KOPT-K1 (cell line): ENCODE data around the gene ATG9B.

Experiments used
- H3K27ac ChIP-seq: fragments of 200-600 bp; sonication (generic); 2 replicates; pipeline ENCODE4 v1.5.1; 2016; ENCODE audit warnings: antibody characterized with exemption, mild to moderate bottlenecking, low read depth, low read length; ENCODE audit not compliant: poor library complexity, severe bottlenecking
- H3K36me3 ChIP-seq: fragments of 200-600 bp; sonication (generic); 2 replicates; pipeline ENCODE4 v1.5.1; 2017; ENCODE audit warnings: antibody characterized with exemption, mild to moderate bottlenecking, low read length, moderate library complexity; ENCODE audit not compliant: insufficient read depth
- H3K9me3 ChIP-seq: fragments of 200-600 bp; sonication (generic); 2 replicates; pipeline ENCODE4 v1.5.1; 2017; ENCODE audit warnings: antibody characterized with exemption, low read length, mild to moderate bottlenecking; ENCODE audit not compliant: insufficient read depth, poor library complexity, severe bottlenecking

The ATG9B gene, protein sequence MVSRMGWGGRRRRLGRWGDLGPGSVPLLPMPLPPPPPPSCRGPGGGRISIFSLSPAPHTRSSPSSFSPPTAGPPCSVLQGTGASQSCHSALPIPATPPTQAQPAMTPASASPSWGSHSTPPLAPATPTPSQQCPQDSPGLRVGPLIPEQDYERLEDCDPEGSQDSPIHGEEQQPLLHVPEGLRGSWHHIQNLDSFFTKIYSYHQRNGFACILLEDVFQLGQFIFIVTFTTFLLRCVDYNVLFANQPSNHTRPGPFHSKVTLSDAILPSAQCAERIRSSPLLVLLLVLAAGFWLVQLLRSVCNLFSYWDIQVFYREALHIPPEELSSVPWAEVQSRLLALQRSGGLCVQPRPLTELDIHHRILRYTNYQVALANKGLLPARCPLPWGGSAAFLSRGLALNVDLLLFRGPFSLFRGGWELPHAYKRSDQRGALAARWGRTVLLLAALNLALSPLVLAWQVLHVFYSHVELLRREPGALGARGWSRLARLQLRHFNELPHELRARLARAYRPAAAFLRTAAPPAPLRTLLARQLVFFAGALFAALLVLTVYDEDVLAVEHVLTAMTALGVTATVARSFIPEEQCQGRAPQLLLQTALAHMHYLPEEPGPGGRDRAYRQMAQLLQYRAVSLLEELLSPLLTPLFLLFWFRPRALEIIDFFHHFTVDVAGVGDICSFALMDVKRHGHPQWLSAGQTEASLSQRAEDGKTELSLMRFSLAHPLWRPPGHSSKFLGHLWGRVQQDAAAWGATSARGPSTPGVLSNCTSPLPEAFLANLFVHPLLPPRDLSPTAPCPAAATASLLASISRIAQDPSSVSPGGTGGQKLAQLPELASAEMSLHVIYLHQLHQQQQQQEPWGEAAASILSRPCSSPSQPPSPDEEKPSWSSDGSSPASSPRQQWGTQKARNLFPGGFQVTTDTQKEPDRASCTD

DNA sequence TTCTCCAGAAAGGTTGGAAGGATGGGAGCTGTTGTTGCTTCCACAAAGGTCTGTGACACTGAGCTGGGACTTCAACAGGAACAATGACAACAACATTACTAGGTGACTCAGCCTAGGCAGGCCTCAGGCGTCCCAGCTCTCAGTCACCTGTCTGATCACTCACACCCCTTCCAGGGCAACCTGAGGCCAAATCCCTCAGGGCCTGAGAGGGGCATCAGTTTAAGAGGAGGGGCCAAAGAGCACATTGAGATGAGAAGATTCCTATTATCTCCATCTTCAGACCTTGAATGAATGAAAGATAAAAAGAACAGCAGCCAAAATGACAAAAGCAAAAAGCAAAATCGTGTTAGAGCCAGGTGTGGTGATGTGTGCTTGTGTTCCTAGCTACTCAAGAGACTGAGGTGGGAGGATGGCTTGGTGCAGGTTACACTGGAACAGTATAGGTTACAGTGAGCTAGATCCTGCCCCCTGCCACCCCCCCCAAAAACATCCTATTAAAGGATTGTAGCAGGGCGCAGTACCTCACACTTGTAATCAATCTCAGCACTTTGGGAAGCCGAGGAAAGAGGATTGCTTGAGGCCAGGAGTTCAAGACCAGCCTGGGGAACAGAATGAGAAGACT, at the start of gene ATG9B:
ATG9B (minus strand) TSS at position 60 of the 622 bp plus-strand sequence. CDS start 71 bp downstream, outside the sequence.
- Histone ChIP-seq H3K27ac (no peak within 1 kb of the TSS), H3K9me3 (no peaks in the 10 kb centered on the region), H3K36me3 (no peaks in the 10 kb centered on the region)

DNA sequence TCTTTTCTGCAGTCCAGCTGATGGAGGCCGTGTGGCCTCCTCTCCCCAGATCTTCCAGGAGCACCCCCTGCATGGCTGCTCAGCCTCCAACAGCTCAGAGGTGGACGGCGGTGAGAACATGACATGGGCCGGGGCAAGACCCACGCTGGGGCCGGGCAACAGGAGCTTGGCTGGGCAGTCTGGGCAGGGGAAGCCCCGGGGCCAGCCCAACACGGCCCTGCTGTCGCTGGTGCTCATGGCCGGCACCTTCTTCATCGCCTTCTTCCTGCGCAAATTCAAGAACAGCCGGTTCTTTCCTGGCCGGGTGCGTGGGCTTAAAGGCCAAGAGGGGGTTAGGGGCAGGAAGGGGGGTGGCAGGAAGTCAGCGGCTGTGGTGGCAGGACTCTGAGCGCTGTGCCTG, 49.7 kb upstream of the ATG9B start:
- H3K27ac ChIP-seq = no peak overlapping the region
- H3K9me3 ChIP-seq = no peaks in the 10 kb centered on the region
- peaks cover 92% of the 10 kb centered on the region for H3K36me3 ChIP-seq

DNA sequence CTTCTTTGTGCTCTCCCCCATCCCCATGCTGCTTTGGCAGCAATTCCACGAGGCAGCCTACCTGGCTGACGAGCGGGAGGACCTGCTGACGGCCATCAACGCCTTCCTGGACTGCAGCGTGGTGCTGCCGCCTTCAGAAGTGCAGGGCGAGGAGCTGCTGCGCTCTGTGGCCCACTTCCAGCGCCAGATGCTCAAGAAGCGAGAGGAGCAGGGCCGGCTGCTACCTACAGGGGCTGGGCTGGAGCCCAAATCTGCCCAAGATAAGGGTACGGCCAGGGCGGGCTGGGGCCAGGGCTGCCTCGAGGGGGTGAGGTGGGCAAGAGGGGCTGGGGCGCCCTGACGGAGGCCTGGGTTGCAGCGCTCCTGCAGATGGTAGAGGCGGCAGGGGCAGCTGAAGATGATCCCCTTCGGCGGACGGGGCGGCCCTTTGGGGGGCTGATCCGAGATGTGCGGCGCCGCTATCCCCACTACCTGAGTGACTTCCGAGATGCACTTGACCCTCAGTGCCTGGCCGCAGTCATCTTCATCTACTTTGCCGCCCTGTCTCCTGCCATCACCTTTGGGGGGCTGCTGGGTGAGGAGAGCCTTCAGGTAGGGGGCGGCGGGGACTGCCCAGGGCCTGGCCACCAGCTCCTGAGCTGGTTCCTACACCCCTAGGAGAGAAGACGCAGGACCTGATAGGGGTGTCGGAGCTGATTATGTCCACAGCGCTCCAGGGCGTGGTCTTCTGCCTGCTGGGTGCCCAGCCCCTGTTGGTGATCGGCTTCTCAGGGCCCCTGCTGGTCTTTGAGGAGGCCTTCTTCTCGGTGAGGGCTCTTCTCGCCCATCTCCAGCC, 47.0 kb upstream of the ATG9B start:
- no peak overlapping the region for H3K27ac ChIP-seq
- peaks cover 94% of the 10 kb centered on the region for H3K36me3 ChIP-seq
- H3K9me3 ChIP-seq = no peaks in the 10 kb centered on the region

DNA sequence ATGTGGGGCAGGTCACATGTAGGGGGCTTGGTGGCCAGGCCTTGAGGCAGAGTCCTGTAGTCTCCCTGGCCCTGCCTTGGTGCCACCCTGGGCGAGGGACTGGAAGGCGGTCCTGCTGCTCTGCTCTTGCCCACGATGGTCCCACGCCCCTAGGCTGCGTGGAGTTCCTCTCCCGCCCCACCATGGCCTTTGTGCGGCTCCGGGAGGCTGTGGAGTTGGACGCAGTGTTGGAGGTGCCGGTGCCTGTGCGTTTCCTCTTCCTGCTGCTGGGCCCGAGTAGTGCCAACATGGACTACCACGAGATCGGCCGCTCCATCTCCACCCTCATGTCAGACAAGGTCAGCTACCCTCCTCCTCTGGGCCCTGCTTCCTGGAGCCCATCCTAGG, 46.3 kb upstream of the ATG9B start:
- Histone ChIP-seq H3K9me3 (no peaks in the 10 kb centered on the region), H3K27ac (no peak overlapping the region), H3K36me3 (peaks cover 94% of the 10 kb centered on the region)

DNA sequence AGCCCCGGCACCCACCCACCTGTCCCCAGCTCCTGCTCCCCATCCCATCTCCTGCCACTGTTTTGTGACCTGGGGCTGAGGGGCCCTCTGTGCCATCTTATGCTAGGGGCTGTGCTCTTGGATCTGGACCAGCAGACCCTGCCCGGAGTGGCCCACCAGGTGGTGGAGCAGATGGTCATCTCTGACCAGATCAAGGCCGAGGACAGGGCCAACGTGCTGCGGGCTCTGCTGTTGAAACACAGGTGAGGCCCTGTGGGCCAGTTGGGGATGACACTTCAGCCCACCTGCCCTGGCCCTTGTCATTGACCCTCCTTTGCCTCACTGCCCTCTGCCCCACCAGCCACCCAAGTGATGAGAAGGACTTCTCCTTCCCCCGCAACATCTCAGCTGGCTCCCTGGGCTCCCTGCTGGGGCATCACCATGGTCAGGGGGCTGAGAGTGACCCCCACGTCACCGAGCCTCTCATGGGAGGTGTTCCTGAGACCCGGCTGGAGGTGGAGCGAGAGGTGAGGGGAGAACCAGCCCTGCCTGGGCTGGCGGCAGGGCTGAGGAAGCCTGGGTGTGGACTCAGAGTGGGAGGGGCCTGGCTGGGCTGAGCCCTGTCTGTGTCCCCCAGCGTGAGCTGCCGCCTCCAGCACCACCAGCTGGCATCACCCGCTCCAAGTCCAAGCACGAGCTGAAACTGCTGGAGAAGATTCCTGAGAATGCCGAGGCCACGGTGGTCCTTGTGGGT, 45.7 kb upstream of the ATG9B start:
- Histone ChIP-seq H3K36me3 (peaks cover 94% of the 10 kb centered on the region), H3K27ac (no peak overlapping the region)

DNA sequence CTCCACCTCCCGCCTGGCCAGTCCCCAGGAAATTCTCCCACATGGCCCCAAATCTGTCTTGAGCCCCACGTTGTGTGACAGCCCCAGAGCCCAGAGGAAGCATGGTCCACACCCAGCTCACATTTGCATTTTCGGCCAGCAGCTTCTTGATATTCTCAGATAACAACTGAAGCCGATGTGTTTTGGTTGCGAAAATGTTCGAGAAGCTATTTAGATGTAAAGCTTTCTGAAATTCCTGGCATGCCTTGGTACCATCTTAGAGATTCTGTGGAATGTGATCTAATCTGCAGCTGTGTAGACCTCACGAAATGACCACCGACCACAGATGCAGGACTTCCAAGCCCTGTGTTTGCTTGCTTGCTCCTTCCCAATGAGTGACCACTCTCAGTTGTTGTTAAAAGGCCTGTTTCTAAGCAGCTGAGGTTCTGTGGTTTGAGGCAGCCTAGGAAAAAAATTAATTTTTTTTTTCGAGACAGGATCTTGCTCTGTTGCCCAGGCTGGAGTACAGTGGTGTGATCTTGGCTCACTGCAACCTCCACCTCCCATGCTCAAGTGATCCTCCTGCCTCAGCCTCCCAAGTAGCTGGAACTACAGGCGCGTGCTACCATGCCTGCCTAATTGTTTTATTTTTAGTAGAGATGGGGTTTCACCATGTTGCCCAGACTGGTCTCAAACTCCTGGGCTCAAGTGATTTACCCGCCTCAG, 43.9 kb upstream of the ATG9B start:
- Histone ChIP-seq H3K27ac (no peak overlapping the region), H3K36me3 (peaks cover 93% of the 10 kb centered on the region), H3K9me3 (no peaks in the 10 kb centered on the region)

More for the DNA sequence above, 45.7 kb upstream of the ATG9B start:
- no peaks in the 10 kb centered on the region for H3K9me3 ChIP-seq

DNA sequence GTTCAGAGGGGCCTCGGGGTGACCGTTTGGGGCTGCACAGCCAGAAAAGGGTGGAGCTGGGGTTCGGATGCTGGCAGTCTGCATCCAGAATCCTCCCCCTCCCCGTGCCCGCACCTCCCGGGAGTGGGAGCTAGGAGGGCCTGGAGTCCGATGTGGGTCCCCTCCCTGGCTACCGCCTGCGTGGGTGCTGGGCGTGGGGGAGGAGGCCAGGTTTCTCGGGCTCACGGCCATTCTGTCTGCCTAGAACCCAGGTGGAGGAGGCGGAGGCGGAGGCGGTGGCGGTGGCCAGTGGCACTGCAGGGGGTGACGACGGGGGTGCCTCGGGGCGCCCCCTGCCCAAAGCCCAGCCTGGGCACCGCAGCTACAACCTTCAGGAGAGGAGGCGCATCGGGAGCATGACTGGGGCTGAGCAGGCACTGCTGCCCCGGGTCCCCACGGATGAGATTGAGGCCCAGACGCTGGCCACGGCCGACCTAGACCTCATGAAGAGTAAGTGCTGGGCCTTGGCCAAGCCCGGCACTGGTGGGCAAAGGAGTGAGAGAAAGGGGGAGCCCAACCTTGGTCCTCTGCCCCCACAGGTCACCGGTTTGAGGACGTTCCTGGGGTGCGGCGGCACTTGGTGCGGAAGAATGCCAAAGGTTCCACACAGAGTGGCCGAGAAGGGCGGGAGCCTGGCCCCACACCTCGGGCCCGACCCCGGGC, 42.1 kb upstream of the ATG9B start:
- no peaks in the 10 kb centered on the region for H3K9me3 ChIP-seq
- H3K27ac ChIP-seq = no peak overlapping the region
- peaks cover 79% of the 10 kb centered on the region for H3K36me3 ChIP-seq

DNA sequence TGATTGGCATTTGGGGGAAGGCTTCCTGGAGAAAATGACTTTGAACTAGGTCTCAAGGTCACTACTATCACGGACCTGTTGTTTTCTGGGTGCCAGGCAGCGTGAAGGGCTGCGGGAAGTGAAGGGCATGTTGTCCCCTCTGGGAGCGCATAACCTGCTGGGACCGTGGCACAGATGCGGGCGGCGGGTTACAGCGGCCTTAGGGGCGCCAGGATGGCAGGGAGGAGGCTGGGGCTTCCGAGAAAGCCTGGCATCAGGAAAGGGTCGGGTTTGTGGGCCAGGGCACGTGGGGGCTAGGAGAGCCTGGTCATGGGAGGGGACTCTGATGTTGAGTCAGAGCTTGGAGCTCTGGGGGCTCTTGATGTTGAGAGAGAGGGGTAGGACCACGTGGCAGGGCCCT, 41.2 kb upstream of the ATG9B start:
- H3K36me3 ChIP-seq = peaks cover 70% of the 10 kb centered on the region
- H3K9me3 ChIP-seq = no peaks in the 10 kb centered on the region
- no peak overlapping the region for H3K27ac ChIP-seq

DNA sequence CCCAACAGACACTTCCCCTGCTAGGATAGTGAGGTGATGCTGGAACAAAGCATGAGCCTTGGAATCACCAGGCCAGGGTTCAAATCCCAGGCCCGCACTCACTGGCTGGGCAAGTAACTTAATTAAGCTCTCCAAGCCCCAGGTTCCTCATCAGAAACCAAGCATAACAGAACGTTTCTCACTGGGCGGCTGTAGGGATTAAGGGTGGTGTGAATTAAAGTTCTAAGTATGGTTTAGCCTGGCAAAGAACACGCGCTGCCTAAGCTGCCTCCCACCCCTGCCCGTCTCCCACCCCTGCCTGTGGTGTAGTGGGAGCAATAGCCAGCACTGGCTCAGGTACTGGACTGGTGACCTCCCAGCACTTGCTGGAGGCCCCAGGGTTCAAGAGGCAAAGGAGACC, 40.7 kb upstream of the ATG9B start:
- Histone ChIP-seq H3K36me3 (peaks cover 65% of the 10 kb centered on the region), H3K27ac (no peak overlapping the region)

DNA sequence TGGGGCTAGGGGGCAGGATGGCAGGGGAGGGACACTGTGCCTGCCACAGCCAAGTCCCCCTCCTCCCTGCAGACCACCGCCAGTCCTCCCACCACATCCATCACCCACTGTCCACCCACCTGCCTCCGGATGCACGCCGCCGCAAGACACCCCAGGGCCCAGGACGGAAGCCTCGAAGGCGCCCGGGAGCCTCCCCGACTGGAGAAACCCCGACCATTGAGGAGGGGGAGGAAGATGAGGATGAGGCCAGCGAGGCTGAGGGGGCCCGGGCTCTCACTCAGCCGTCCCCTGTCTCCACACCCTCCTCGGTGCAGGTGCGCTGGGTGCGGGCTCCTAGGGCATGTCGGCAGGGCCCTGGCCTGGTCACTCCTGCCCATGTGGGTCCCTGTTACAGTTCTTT, 40.2 kb upstream of the ATG9B start:
- H3K27ac ChIP-seq = no peak overlapping the region
- H3K36me3 ChIP-seq = peaks cover 60% of the 10 kb centered on the region
- no peaks in the 10 kb centered on the region for H3K9me3 ChIP-seq

More for the DNA sequence above, 40.7 kb upstream of the ATG9B start:
- no peaks in the 10 kb centered on the region for H3K9me3 ChIP-seq

DNA sequence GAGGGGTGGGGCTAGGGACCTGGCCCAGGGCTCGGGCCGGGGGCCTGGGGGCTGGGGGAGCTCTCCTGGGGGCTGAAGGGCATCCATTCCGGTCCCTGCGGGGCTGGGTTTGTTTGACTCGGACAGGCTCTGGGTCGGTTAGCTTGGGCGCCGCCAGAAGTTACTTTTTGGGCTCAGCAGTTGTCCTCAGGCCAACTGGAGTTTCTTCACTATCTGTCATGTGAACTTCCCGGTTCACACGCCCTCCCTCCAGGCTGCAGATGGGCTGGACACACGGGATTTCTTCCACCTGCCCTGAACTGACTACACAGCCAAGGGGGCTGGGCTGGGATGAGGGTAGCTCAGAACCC, 38.9 kb upstream of the ATG9B start:
- Histone ChIP-seq H3K9me3 (no peaks in the 10 kb centered on the region), H3K36me3 (peaks cover 47% of the 10 kb centered on the region), H3K27ac (no peak overlapping the region)

DNA sequence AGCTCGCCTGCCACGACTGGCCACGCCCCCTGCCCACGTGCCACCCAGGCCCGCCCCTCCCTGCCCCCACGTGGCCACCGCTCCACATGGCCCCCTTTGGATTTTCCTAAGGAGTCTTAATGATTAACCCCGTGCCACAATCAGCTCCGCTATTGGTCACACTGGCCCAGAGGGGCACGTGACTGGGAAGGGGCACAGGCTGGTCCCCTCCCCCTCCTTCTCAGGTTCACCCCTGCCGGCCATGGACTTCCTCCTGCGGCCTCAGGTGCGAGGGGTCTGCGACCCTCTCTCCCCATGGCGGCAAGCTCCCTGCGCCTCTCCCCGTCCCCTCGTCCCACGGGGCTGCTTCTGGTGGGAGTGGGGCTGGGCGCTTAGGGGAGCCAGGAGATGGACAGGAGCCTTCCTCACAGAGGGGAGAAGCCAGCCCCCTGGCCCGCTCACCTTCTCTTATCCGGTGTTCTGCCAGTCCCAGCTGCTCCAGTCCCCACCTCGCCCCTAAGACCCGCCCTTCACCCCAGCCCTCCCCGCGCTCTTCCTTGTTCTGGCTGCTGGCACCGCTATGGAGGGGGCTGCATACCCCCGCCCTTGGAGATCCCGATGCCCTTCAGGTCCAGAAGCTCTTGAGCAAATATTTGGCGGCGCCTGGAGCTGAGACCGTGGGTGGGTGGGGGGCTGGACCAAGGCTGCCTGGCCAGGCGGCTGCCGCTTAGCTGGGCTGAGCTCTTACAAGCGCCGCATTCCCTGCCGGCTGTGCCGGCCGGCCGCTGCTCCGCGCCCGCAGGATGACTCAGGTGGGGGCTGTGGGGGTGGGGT, 38.3 kb upstream of the ATG9B start:
- Histone ChIP-seq H3K9me3 (no peaks in the 10 kb centered on the region), H3K27ac (no peak overlapping the region), H3K36me3 (peaks cover 41% of the 10 kb centered on the region)

DNA sequence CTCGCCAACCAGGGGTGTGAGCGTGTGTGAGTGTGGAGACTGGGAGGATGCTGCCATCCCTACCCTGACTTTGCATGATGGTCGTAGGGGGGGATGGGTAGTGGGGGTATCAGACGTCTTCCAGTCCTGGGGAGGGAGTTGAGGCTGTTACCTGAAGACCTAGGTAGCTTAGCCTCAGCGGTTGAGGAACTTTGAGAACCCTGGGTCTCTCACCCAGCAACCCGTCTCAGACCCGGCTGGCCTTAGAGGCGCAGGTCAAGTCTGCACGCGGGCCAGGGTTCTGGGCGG, 37.8 kb upstream of the ATG9B start:
- Histone ChIP-seq H3K36me3 (peaks cover 36% of the 10 kb centered on the region), H3K27ac (no peak overlapping the region), H3K9me3 (no peaks in the 10 kb centered on the region)
